AG04450 (cell line): ENCODE results near the gene EHBP1. TPM values are rescaled to one million over a fixed set of nuclear protein-coding genes. Genes with fewer than 3 reads are reported as not detected.

Experiments used
- CTCF ChIA-PET: fragments of 300-600, 350-600 bp; formaldehyde crosslinking; extraction: SDS; loops from one replicate; lab custom pipeline; 2022; ENCODE audit warnings: antibody characterized with exemption, inconsistent platforms; lab: Charles Lee
- POLR2A ChIA-PET: fragments of 350-600 bp; formaldehyde crosslinking; extraction: SDS; loops from one replicate; lab custom pipeline; 2021; ENCODE audit warnings: antibody characterized with exemption, inconsistent platforms; lab: Yijun Ruan, JAX
- DNase-seq: peaks from one replicate; pipeline ENCODE4 v3.0.0-alpha.2; 2011; ENCODE audit warnings: low read depth, low spot score
- H3K27ac ChIP-seq: one replicate; pipeline ENCODE4 v1.5.1; 2012; ENCODE audit warnings: low read depth, low read length, control low read depth
- H3K27me3 ChIP-seq: one replicate; pipeline ENCODE4 v1.6.0; 2012; ENCODE audit warnings: low read length; ENCODE audit not compliant: control insufficient read depth, insufficient read depth
- H3K4me3 ChIP-seq: 2 replicates; pipeline ENCODE4 v1.5.1; 2011; ENCODE audit warnings: mild to moderate bottlenecking, low read depth, low read length, control low read depth
- H3K9me3 ChIP-seq: 2 replicates; pipeline ENCODE4 v1.5.1; 2012; ENCODE audit warnings: low read length; ENCODE audit not compliant: control insufficient read depth, insufficient read depth
- polyA plus RNA-seq: library from polyadenylated mRNA; depleted of rRNA; stranded (reverse); fragments of >200 nt; gene quantifications from 2 replicates; pipeline ENCODE4 v1.2.3, GENCODE V29; 2011
- TF ChIP-seq, protein P1 (sequence below): IDR thresholded peaks from 2 replicates; pipeline ENCODE4 v1.5.1; 2011; ENCODE audit warnings: low read depth, low read length, control low read depth, inconsistent platforms

The EHBP1 gene
- polyA plus RNA-seq, 1 experiment = 68.6 TPM

DNA sequence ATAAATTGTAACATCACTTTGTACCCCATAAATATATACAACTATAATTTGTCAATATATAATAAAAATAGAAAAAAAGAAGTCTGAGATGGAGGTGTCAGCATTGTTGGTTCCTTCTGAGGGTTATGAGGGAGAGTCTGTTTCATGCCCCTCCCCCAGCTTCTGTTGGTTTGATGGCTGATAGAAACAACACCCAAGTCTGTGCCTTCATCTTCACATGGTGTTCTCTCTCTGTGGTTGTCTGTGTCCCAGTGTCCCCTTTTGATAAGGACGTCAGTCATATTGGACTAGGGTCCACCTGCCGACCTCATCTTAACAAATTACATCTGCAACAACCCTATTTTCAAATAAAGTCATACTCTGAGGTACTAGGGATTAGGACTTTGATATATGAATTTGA, 20.3 kb upstream of the EHBP1 start:
- H3K27ac ChIP-seq = no peak overlapping the region
- TF ChIP-seq, protein P1, sequence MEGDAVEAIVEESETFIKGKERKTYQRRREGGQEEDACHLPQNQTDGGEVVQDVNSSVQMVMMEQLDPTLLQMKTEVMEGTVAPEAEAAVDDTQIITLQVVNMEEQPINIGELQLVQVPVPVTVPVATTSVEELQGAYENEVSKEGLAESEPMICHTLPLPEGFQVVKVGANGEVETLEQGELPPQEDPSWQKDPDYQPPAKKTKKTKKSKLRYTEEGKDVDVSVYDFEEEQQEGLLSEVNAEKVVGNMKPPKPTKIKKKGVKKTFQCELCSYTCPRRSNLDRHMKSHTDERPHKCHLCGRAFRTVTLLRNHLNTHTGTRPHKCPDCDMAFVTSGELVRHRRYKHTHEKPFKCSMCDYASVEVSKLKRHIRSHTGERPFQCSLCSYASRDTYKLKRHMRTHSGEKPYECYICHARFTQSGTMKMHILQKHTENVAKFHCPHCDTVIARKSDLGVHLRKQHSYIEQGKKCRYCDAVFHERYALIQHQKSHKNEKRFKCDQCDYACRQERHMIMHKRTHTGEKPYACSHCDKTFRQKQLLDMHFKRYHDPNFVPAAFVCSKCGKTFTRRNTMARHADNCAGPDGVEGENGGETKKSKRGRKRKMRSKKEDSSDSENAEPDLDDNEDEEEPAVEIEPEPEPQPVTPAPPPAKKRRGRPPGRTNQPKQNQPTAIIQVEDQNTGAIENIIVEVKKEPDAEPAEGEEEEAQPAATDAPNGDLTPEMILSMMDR = no peak
- H3K27me3 ChIP-seq = no peaks in the 10 kb centered on the region
- ChIA-PET CTCF (no interaction called here), POLR2A (no interaction called here)
- H3K9me3 ChIP-seq = no peaks in the 10 kb centered on the region
- no peak overlapping the region for H3K4me3 ChIP-seq
- no peak for DNase-seq

DNA sequence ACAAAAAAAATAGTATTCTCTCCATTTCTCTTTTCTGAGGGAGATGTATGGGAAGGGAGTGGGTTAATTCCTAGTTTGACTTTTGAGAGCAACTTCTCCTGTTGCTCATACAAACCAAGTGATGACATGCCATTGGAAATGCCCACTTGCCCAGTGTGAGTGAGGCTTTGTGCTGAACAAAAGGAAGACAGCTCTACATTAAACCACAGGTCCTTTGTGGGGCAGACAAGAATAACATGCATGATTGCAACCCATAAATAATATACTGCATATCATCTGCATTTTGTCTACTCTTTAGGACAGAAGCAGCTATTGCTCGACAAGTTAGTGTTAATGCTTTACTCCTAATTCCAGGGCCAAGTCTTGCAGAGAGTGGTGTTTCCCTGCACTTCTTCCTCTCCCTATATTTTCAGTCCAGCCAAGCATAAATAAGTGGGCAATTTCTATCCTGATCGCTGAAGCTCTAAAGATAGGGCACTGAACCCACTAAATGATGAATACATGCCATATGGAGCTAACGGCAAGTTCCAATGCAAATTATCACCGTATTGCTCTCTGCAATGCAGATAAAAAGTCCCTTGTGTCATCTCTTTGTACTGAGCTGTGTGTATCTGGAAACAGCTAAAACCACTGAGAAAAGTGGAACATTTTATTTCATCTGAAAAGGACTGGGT, 19.4 kb upstream of the EHBP1 start:
- TF ChIP-seq, protein P1 = no peak
- CTCF ChIA-PET = interaction anchor here (0.7 kb wide), 1 partner anchor 230 kb away, joined by 3 read pairs; no protein-coding TSS in a partner anchor
- no peak overlapping the region for H3K27ac ChIP-seq
- POLR2A ChIA-PET = no interaction called here
- no peak overlapping the region for H3K4me3 ChIP-seq
- H3K9me3 ChIP-seq = no peaks in the 10 kb centered on the region
- no peaks in the 10 kb centered on the region for H3K27me3 ChIP-seq
- no peak for DNase-seq

DNA sequence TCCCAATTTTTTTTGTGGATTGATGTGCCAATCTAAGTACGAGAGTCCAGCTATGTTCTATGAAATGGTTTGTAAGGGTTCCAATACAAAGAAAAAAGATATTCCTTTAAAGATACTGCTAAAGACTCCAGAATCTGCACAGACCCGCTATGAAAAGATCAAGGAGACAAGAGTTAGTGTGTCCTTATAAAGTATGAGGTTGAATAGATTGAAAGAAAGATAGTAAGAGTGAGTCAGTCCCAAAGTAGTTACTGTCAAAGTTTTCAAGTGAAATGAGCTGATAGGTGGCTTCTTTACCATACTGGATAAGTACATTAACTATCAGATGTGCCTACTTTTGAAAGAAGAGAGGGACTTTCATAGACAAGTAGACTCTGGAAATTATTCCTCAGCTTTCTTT, 17.9 kb upstream of the EHBP1 start:
- DNase-seq = no peak
- H3K4me3 ChIP-seq = no peak overlapping the region
- TF ChIP-seq, protein P1 = no peak
- H3K27me3 ChIP-seq = no peaks in the 10 kb centered on the region
- ChIA-PET POLR2A (no interaction called here), CTCF (no interaction called here)
- H3K9me3 ChIP-seq = no peaks in the 10 kb centered on the region
- H3K27ac ChIP-seq = no peak overlapping the region

GRCh38 chr2:62688771-62689170, 16.7 kb upstream of the EHBP1 start:
- ChIA-PET POLR2A (no interaction called here), CTCF (interaction anchor here (1.3 kb wide), 1 partner anchor 232 kb away, joined by 3 read pairs; no protein-coding TSS in a partner anchor)
- no peaks in the 10 kb centered on the region for H3K9me3 ChIP-seq
- no peak overlapping the region for H3K4me3 ChIP-seq
- TF ChIP-seq, protein P1 = no peak
- H3K27ac ChIP-seq = no peak overlapping the region
- no peaks in the 10 kb centered on the region for H3K27me3 ChIP-seq
- DNase-seq = no peak

- no peaks in the 10 kb centered on the region for H3K27me3 ChIP-seq
- no peak overlapping the region for H3K4me3 ChIP-seq
- TF ChIP-seq, protein P1 = no peak
- no peak overlapping the region for H3K27ac ChIP-seq
- ChIA-PET POLR2A (no interaction called here), CTCF (no interaction called here)
- no peak for DNase-seq
- H3K9me3 ChIP-seq = no peaks in the 10 kb centered on the region
Observed at GRCh38 chr2:62691186-62691585, 14.3 kb upstream of the EHBP1 start.
